HG03175 (cell line): ENCODE data around the gene ANP32A.
"Not testable (repeated sequence)": the region's sequence is repeated elsewhere in the genome, so short reads cannot be mapped to it uniquely, and the experiment has no call there.

Source experiments
- ATAC-seq: cut with Tn5 transposase; IDR thresholded peaks from one replicate; pipeline ENCODE4 v1.9.1; 2021; ENCODE audit warnings: mild to moderate bottlenecking, moderate library complexity; ENCODE audit not compliant: unreplicated experiment

ANP32A gene

GRCh38 chr15:68759982-68760579 is 60.6 kb downstream of the ANP32A start:
- not testable (repeated sequence) for ATAC-seq

DNA sequence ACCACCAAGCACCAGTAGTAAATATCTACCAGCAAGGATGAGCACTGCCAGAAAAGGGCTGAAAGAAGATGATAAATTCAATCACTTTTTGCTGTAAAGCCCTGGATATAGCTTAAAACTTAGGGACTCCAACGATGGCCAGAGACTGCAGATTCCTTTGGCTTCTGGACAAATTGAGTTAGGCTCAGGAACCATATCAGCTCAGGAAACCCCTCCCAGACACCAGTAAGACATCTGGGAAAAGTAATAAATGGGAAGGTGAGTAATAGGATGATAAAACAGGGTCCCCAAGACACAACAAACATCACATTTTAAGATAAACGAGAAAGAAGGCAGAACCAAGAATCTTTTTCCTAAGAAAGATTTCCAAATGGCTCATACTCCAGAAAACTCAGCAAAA is 65.0 kb downstream of the ANP32A start:
- no peak for ATAC-seq

DNA sequence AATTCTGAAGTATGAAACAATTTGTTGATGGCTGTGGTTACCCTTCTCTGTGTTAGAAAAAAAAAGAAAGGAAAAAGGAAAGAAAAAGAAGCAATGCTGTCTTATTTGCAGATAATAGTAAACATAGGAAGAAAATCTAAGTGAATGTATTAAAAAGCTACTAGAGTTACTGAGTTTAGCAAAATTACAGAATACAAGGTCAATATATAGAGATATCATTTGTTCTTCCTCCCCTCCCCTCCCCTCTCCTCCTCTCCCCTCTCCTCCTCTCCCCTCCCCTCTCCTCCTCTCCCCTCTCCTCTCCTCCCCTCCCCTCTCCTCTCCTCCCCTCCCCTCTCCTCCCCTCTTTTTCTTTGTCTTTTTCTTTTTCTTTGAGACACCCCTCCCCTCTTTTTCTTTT is 69.1 kb downstream of the ANP32A start:
- ATAC-seq: no peak

DNA sequence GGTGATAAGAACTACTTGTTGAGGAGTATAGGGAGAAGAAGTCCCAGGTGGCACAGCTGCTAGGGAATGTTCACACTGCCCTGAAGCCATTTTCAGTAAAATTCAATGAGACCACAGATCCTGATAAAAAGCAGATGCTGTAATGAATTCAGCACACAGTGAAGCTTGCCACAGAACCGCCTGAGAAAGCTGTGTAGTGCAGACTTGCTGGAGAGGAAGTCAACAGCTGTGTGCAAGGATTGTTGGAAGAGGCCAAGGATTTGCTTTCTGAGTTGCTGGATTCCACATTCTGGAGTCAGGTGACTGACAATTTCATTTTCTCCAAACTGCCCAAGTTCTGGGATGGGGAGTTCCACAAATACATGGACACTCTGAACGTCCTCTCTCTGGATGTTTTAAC is 70.9 kb downstream of the ANP32A start:
- ATAC-seq: no peak

DNA sequence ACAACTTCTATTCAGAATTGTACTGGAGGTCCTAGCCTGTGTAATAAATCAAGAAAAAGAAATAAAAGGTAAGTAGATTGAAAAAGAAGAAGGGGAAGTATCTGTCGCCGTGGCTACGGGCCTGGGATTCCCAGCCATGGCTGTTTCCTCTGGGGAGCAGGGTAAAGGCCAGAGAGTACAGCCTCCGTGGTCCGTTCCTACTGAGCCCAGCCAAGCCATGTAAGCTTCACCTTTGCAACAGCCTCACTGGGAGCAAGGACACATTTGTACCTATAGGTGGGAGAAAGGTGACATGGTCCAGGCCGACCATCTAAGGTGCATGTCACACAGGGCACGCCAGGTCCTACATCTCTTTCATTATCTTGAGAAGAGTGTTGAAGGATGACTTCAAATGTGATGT is 71.3 kb downstream of the ANP32A start:
- ATAC-seq: no peak

DNA sequence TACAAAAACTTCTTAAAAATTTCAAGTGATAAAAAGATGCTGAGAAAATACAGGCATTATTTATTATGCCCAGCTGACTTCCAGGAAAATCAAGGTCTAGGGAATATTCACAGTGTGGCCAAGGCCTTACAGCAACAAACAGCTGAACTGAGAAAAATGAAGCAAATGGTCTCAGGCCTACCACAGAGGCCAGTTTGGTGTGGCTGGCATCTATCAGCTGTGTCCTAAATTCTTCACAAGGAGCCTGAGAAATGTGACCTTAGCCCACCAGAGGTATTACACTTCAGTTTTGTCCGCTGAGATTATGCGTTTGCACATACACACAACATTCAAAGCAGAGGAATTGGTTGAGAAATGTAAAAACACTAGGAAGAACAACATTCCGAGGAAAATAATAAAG is 77.4 kb downstream of the ANP32A start:
- no peak for ATAC-seq

DNA sequence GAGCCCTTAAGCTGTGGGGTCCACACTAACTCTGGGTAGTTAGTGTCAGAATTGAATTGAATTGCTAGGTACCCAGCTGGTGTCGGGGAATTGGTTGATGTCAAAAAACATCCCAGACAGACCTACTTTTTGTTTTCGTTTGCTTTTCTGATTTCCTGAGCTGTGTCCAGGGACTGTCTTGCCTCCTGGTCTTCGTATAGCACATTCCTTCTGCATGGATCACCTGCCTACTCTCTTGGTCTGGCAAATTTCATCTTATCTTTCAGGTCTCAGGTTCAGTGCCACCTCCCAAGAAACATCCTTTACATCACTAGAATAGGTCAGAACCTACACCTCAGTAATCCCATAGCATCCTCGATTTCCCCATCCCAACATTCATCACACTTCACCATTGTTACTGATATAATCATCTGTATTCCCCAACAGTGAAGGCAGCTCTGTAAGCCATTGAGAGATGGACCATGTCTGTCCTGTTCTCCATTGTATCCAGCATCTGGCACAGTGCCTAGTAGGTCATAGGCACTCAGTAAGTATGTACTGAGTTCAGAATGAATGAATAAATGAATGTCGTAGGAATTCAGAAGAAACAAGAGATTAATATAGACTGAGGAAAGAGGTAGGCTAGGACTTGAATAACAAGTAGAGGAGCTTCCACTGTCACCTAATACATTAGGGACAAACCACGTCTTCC is 81.2 kb downstream of the ANP32A start:
- ATAC-seq: no peak

- ATAC-seq: no peak
Observed at GRCh38 chr15:68735610-68736009, 85.1 kb downstream of the ANP32A start.

GRCh38 chr15:68734881-68735280 is 85.8 kb downstream of the ANP32A start:
- ATAC-seq: no peak

DNA sequence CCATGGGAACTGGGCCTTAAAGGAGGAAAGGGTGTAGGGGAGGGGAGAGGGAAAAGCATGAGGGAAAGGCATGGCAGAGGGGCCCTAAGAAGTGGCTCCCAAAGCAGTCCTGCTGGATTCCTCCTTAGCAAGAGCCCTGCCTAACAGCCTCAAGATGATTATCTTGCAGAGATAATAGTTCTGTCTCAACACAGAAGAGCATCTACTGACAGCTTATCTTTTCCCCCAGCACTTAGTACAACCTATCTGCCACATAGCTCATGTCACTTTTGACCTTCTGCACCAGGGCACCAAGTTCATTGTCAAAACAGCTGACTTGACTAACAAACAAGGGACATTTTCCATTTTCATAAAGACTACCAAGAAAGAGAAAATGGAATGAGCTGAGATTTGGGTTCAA is 86.3 kb downstream of the ANP32A start:
- no peak for ATAC-seq

DNA sequence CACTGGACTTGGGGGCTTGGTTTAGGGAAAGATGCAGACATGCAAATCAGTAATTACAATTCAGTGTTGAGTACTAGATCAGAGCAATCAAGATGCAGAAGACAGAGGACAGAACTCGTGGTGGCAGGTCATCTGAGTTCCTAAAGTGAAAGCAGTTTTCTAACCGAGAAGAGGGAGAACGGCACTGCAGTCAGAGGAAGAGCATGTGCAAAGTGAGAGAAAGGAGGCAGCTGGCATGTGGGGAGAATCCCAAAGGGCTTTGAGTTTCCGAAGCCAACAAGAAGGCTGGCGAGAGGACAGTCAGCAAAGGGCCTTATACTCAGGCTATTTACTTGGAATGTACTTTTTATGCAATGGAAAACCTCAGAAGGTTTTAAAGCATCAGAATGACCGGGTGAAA is 87.0 kb downstream of the ANP32A start:
- ATAC-seq: no peak

DNA sequence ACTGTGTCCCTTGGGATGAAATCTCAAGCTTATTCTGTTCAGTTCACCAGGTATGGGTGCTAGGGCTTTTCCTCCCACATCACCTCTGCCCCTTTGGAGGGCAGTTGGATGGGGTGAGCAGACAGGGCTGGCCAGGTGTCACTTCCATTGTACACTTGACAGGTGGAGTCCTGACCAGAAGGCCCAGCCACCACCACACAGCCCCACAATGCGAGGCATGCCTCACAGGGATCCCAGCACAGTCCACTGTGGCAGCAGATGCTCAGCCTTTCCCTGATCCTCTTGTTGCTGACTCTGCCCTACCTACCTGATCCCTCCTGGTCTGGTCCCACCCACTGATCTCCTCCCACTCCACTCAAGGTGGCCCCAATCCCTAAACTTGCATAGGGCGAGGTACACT is 88.2 kb downstream of the ANP32A start:
- no peak for ATAC-seq

DNA sequence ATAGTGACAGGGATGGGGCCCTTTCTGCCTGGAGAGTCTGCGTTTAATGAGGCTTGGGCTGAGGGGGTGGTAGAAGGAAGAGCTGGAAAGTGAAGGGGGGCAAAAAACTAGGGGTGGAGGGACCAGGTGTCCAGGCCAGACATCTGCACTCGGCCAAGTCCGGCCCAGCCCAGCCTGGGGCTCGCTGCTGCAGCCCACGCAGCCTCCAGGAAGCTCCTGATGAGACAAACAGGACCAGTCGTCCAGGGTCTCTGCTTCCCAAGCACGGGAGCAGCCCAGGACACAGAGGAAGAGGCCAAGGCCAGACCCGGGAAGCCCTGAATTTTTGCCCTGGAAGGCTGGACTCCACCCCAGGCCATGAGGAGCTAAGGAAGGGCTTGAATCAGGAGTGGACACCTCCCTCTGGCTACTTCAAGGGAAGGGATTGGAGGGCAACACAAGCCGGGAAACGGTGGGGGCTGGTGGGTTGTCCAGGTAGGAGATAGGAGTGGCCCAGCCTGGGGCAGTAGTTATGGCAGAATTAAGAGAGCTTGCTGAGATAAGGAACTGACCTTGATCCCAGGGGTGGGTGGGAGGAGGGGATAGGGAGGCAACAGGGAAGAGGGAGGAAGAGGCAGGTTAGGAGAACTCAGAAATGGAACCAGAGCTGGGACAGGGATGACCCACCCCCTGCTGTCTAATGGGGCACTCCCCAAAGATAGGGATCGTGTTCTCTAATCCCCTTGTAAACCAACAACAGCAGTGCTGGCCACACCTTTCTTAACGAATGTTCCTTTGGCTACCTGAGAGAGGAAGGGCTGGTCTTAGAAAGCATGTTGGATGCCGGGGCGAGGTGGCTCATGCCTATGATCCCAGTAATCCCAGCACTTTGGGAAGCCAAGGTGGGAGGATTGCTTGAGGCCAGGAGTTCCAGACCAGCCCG is 89.5 kb downstream of the ANP32A start:
- ATAC-seq: no peak

DNA sequence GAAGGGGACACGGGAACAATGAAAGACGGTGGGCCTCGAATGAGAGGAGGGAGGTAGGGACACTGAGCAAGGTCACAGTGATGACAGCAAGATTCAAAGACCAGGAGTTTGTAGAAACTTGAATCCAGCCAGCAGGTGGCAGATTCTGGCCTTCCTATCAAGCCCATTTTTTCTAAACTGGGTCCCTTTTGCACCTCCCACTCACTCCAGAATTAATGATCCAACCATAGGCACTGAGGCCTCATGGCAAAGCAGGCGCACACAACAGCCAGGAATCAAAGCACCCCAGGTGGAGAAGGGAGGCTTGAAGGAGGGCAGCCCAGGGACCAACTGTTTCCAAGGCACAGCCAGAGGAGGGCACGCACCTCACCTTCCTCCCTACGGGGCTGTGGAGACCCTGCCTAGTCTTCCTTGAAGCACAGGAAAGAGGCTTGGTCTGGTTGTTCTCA is 90.2 kb downstream of the ANP32A start:
- no peak for ATAC-seq

DNA sequence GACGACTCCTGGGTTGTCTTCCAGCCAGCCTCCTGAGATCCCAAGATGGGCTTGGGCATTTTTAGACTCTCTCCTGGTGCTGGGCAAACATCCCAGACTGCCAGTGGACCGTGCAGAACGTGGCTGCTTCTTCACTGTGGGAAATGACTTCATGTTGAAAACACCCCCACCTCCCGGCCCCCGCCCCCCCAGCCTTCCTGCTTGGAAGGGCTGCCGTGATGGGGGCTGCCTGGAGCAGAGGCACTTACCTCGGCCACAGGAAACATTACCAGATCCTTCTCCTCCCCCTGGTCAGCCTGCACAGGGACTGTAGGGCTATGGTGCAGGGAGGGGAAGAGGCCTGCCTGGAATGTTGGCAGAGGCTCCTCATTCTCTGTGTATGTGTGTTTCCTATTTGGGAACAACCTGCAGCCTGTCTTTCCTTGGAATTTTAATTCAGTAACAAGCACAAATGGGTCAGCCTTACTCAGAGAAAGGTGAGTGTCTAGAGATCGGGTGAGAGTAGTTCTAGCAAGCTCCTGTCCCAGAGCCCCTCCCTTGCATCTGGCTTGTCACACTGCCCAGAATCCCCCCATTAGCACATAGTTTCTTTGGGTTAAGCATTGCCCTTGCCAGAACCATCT is 90.8 kb downstream of the ANP32A start:
- ATAC-seq: no peak
